Tibial nerve (tissue), 4 donors: Measurements from ENCODE around the gene TNK2. TPM values are rescaled to one million over a fixed set of nuclear protein-coding genes. Genes with fewer than 3 reads are reported as not detected.
"Not testable (repeated sequence)": the region's sequence is repeated elsewhere in the genome, so short reads cannot be mapped to it uniquely, and the experiment has no call there.

Experiments used
- DNase-seq, 2 donors: peaks; one replicate each; pipeline ENCODE4 v3.0.0-alpha.2; 2019; ENCODE audit warnings: low spot score in 2 of 2
- H3K27ac ChIP-seq, 4 donors: fragments of 200-600 bp; sonication (generic) in 3 of 4; one replicate each; pipeline ENCODE4 v1.5.1; 2017 to 2019; ENCODE audit warnings: mild to moderate bottlenecking in 1 of 4
- H3K27me3 ChIP-seq, 2 donors: fragments of 200-600 bp; sonication (generic) in 1 of 2; one replicate each; pipeline versions ENCODE4 v1.5.1 to v1.6.0; 2017 to 2019
- H3K36me3 ChIP-seq, 3 donors: fragments of 200-600 bp; sonication (generic); one replicate each; pipeline ENCODE4 v1.5.1; 2018 to 2019
- H3K4me1 ChIP-seq, 4 donors: fragments of 200-600 bp; sonication (generic) in 3 of 4; one replicate each; pipeline ENCODE4 v1.5.1; 2017 to 2019
- H3K4me3 ChIP-seq, 4 donors: fragments of 200-600 bp; sonication (generic) in 3 of 4; one replicate each; pipeline ENCODE4 v1.5.1; 2017 to 2019; ENCODE audit warnings: mild to moderate bottlenecking in 1 of 4, moderate library complexity in 1 of 4
- H3K9me3 ChIP-seq, 4 donors: fragments of 200-600 bp; sonication (generic) in 3 of 4; one replicate each; pipeline ENCODE4 v1.5.1; 2017 to 2019
- CTCF ChIP-seq, 5 experiments: fragments of 200-600 bp in 3 of 5; fragments of 450-650 bp in 2 of 5; sonication (generic) in 3 of 5; IDR thresholded peaks; one replicate each; pipeline ENCODE4 v1.5.1; 2016 to 2019; ENCODE audit warnings: antibody characterized with exemption in 5 of 5, mild to moderate bottlenecking in 3 of 5, moderate library complexity in 2 of 5
- EP300 ChIP-seq, 2 donors: sonication (generic); formaldehyde crosslinking; IDR thresholded peaks; one replicate each; pipeline ENCODE4 v1.6.1; 2017; ENCODE audit warnings: antibody characterized with exemption in 2 of 2, mild to moderate bottlenecking in 1 of 2
- POLR2A ChIP-seq, 2 donors: fragments of 450-650 bp; IDR thresholded peaks; one replicate each; pipeline ENCODE4 v1.6.1; 2017; ENCODE audit warnings: antibody characterized with exemption in 2 of 2, mild to moderate bottlenecking in 2 of 2, moderate library complexity in 2 of 2
- WGBS, 2 donors: methylation state at CpG; one replicate each; pipeline ENCODE4 v1.1.5; 2018; 5-methylcytosine and 5-hydroxymethylcytosine counted together
- total RNA-seq, 4 donors: library from RNA; depleted of rRNA; stranded (reverse); fragments of >200 nt; gene quantifications; one replicate each; pipeline ENCODE4 v1.1.0, GENCODE V29; 2016

Gene TNK2
- total RNA-seq, 4 donors from 2014 or later, result 22.2 to 81.9 (median 34.0) TPM

- DNase-seq, result no peak
- peak in 1 of 2 donors; percentile 30 for TF ChIP-seq EP300 (IDR thresholded peaks at IDR 0.05)
- no peak for TF ChIP-seq POLR2A (IDR thresholded peaks at IDR 0.05)
- Histone ChIP-seq H3K27me3 (no peaks in the 10 kb centered on the region), H3K36me3 (no peaks in the 10 kb centered on the region), H3K9me3 (no peaks in the 10 kb centered on the region), H3K4me3 (peak overlapping the region; percentile 31 to 97 (median 72)), H3K27ac (peak overlapping the region; percentile 70 to 87 (median 85)), H3K4me1 (peaks cover 0 to 49% (median 26%) of the 10 kb centered on the region in 4 donors)
- WGBS, 2 donors, result 35 to 51% methylated on average over 19 to 23 of the region's 23 CpGs
These were observed 1.3 kb downstream of the TNK2 start for GRCh38 chr3:195906865-195907683.

GRCh38 chr3:195905970-195906864 is 2.1 kb downstream of the TNK2 start:
- Histone ChIP-seq H3K4me1 (peaks cover 0 to 58% (median 31%) of the 10 kb centered on the region in 4 donors), H3K27me3 (no peaks in the 10 kb centered on the region), H3K36me3 (no peaks in the 10 kb centered on the region), H3K9me3 (no peaks in the 10 kb centered on the region), H3K4me3 (peak overlapping the region in 3 of 4 donors; percentile 31 to 97 (median 71)), H3K27ac (peak overlapping the region in 3 of 4 donors; percentile 83 to 87 (median 87))
- TF ChIP-seq CTCF (IDR thresholded peaks at IDR 0.05) (no peak), POLR2A (IDR thresholded peaks at IDR 0.05) (no peak), EP300 (IDR thresholded peaks at IDR 0.05) (no peak)
- WGBS, 2 donors, result 69 to 75% methylated on average over 17 of the region's 17 CpGs
- no peak for DNase-seq

DNA sequence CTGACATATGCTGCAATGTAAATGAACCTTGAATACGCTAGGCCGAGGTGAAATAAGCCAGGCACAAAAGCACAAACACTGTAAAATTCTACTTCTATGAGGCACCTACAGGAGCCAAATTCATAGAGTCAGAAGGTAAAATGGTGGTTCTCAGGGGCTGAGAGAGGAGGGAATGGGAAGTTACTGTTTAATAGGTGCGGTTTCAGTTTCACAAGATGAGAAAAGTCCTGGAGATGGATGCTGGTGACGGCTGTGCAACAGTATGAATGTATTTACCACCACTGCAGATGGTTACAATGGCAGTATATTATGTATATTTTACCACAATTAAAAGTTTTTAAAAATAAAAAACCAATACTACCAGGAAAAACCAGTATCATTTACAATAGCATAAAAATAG is 4.0 kb downstream of the TNK2 start:
- WGBS, 2 donors, result 89 to 90% methylated on average over 4 of the region's 4 CpGs
- peaks cover 0 to 66% (median 39%) of the 10 kb centered on the region in 4 donors for H3K4me1 ChIP-seq
- TF ChIP-seq EP300 (IDR thresholded peaks at IDR 0.05) (no peak), POLR2A (IDR thresholded peaks at IDR 0.05) (no peak), CTCF (IDR thresholded peaks at IDR 0.05) (no peak)
- H3K4me3 ChIP-seq, result no peak overlapping the region
- no peaks in the 10 kb centered on the region for H3K9me3 ChIP-seq
- no peaks in the 10 kb centered on the region for H3K27me3 ChIP-seq
- no peak for DNase-seq
- H3K36me3 ChIP-seq, result no peaks in the 10 kb centered on the region
- peak overlapping the region in 1 of 4 donors; percentile 51 for H3K27ac ChIP-seq

- Histone ChIP-seq H3K27me3 (no peaks in the 10 kb centered on the region), H3K36me3 (no peaks in the 10 kb centered on the region), H3K9me3 (no peaks in the 10 kb centered on the region), H3K4me1 (peaks cover 0 to 65% (median 39%) of the 10 kb centered on the region in 4 donors), H3K27ac (peak overlapping the region in 2 of 4 donors; percentile 32 to 51), H3K4me3 (no peak overlapping the region)
- no peak for TF ChIP-seq CTCF (IDR thresholded peaks at IDR 0.05)
- TF ChIP-seq POLR2A (IDR thresholded peaks at IDR 0.05), result no peak
- TF ChIP-seq EP300 (IDR thresholded peaks at IDR 0.05), result no peak
- WGBS, 2 donors, result 77 to 78% methylated on average over 6 of the region's 6 CpGs
- DNase-seq, result no peak
These were observed 4.4 kb downstream of the TNK2 start for GRCh38 chr3:195903950-195904290.

GRCh38 chr3:195902634-195903033 is 5.7 kb downstream of the TNK2 start:
- DNase-seq, H3K4me3 ChIP-seq, H3K27me3 ChIP-seq, H3K36me3 ChIP-seq, H3K9me3 ChIP-seq: not testable (repeated sequence)
- H3K4me1 ChIP-seq, result peaks cover 0 to 62% (median 30%) of the 10 kb centered on the region in 4 donors
- 78 to 93% methylated on average over 9 of the region's 9 CpGs for WGBS, 2 donors
- peak overlapping the region in 2 of 4 donors; percentile 95 to 97 for H3K27ac ChIP-seq

- Histone ChIP-seq H3K27ac (peak overlapping the region; percentile 76 to 97 (median 89)), H3K4me1 (peaks cover 0 to 62% (median 30%) of the 10 kb centered on the region in 4 donors)
- H3K27me3 ChIP-seq, H3K4me3 ChIP-seq, DNase-seq, H3K9me3 ChIP-seq, H3K36me3 ChIP-seq: not testable (repeated sequence)
- WGBS, 2 donors, result 77 to 80% methylated on average over 16 of the region's 16 CpGs
These were observed 6.3 kb downstream of the TNK2 start for GRCh38 chr3:195901836-195902585.
